Measurements from ENCODE around the gene FAM124B.
A peak's percentile ranks its signal among the peaks of the same experiment; 100 is the strongest.

The FAM124B gene

DNA sequence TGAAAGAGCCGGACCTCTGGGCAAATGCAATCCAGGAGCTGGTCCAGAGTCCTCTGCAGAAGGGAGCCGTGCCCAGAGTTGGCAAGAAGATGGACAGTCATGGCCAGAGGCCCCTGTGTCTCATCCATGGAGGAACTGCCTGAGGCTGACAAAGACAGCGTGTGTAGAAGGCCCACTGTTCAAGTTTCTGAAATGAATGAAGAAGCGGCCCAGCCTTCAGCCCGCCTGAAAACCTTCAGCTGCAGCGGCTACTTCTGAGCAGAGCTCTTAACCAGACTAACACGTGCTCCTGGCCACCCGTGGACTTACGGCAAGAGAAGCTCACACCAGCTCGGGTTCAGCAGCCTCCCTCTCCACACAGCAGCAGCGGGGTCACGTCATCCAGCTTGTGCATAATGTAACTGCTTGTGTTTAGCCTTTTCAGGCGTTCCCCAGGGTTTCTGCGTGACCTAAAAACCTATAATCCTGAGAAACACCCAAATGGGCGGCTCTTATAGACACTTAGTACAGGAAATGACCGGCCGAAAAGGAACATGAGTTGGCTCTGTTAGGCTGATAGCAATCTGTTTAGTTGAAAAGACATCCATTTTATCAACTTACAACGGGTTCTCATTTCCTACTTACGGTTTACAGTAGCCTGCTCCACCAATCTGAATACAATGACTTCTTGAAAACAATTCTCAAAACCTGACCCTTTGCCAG, at the start of gene FAM124B:
FAM124B (minus strand) TSS at position 467 of the 702 bp plus-strand sequence; CDS start at position 128, 339 bp downstream.
- TF ChIP-seq, protein P1, sequence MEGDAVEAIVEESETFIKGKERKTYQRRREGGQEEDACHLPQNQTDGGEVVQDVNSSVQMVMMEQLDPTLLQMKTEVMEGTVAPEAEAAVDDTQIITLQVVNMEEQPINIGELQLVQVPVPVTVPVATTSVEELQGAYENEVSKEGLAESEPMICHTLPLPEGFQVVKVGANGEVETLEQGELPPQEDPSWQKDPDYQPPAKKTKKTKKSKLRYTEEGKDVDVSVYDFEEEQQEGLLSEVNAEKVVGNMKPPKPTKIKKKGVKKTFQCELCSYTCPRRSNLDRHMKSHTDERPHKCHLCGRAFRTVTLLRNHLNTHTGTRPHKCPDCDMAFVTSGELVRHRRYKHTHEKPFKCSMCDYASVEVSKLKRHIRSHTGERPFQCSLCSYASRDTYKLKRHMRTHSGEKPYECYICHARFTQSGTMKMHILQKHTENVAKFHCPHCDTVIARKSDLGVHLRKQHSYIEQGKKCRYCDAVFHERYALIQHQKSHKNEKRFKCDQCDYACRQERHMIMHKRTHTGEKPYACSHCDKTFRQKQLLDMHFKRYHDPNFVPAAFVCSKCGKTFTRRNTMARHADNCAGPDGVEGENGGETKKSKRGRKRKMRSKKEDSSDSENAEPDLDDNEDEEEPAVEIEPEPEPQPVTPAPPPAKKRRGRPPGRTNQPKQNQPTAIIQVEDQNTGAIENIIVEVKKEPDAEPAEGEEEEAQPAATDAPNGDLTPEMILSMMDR (IDR thresholded peaks at IDR 0.05; ENCODE audit: borderline replicate concordance, control extremely low read depth, extremely low read depth, insufficient read depth, missing control alignments): no peak
- no peak for DNase-seq (ENCODE audit: low spot score)
- in situ Hi-C loops (cut with MboI; ENCODE audit: low sequenced_read_pairs, unreplicated experiment): no loop called here

DNA sequence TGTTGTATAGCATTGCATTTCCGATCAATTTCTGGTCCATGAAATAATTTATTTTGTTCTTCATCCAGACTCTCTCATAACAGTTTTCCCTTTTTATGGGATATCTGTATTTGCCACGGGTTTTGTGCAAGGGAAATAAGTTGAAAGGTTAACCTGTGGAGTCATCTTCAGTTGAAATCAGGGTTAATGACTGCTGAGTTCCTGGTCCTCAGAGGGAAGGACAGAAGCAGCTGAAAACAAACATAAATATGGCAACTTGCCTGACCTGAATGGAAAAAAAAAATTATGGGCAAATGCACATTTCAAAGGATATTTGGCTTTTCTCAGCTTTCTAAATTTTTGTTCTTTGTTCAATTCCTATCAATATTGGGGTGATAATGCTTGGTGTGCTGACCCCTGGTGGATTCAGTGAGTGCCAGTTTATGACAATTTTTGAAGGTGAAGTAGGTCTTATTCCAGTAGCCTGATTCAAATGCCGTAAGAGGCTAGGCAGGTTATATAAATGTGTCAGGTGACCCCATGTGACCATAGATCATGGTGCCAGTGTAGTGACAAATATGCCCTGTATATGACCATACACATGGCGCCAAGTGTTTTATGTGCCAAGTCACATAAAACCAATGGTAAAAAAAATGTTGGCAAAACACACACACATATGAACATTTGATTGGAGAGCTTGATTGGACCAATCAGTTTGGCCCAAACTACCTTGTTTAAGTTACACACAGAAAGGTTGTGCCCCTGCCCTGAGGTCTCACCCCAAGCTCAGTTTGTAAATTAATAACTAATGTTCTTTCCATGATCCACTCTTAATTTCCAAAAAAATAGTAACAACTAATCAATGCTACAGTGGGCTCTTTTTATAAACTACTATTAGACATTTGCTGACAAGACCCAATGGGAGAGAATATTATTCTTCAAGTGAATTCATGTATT, 47.6 kb upstream of the FAM124B start:
- TF ChIP-seq, protein P1 (IDR thresholded peaks at IDR 0.05; ENCODE audit: borderline replicate concordance, control extremely low read depth, extremely low read depth, insufficient read depth, missing control alignments): peak; percentile 31
- peak; percentile 33 for DNase-seq (ENCODE audit: low spot score)
- in situ Hi-C loops (cut with MboI; ENCODE audit: low sequenced_read_pairs, unreplicated experiment): no loop called here

DNA sequence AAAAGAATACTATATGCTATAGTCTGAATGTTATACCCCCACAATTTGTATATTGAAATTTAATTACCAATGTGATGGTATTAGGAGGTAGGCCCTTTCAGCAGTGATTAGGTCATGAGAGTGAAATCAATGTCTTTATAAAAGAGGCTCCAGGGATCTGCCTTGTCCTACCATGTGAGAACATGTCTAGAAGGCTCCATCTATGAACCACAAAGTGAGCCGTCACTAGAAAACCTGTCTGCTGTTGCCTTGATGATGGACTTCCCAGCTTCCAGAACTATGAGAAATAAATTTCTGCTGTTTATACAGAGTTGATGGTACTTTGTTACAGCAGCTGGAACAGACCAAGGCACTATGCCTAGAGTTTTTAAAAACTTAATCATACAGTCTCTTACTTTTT, 46.3 kb upstream of the FAM124B start:
- in situ Hi-C loops (cut with MboI; ENCODE audit: low sequenced_read_pairs, unreplicated experiment): no loop called here
- TF ChIP-seq, protein P1 (IDR thresholded peaks at IDR 0.05; ENCODE audit: borderline replicate concordance, control extremely low read depth, extremely low read depth, insufficient read depth, missing control alignments): no peak

GRCh38 chr2:224444783-224445182, 42.9 kb upstream of the FAM124B start:
- no peak for DNase-seq (ENCODE audit: low spot score)
- TF ChIP-seq, protein P1 (IDR thresholded peaks at IDR 0.05; ENCODE audit: borderline replicate concordance, control extremely low read depth, extremely low read depth, insufficient read depth, missing control alignments): no peak
- in situ Hi-C loops (cut with MboI; ENCODE audit: low sequenced_read_pairs, unreplicated experiment): no loop called here

More for the DNA sequence above, 46.3 kb upstream of the FAM124B start:
- no peak for DNase-seq (ENCODE audit: low spot score)

GRCh38 chr2:224444021-224444420, 42.1 kb upstream of the FAM124B start:
- TF ChIP-seq, protein P1 (IDR thresholded peaks at IDR 0.05; ENCODE audit: borderline replicate concordance, control extremely low read depth, extremely low read depth, insufficient read depth, missing control alignments): no peak
- in situ Hi-C loops (cut with MboI; ENCODE audit: low sequenced_read_pairs, unreplicated experiment): no loop called here
- no peak for DNase-seq (ENCODE audit: low spot score)

DNA sequence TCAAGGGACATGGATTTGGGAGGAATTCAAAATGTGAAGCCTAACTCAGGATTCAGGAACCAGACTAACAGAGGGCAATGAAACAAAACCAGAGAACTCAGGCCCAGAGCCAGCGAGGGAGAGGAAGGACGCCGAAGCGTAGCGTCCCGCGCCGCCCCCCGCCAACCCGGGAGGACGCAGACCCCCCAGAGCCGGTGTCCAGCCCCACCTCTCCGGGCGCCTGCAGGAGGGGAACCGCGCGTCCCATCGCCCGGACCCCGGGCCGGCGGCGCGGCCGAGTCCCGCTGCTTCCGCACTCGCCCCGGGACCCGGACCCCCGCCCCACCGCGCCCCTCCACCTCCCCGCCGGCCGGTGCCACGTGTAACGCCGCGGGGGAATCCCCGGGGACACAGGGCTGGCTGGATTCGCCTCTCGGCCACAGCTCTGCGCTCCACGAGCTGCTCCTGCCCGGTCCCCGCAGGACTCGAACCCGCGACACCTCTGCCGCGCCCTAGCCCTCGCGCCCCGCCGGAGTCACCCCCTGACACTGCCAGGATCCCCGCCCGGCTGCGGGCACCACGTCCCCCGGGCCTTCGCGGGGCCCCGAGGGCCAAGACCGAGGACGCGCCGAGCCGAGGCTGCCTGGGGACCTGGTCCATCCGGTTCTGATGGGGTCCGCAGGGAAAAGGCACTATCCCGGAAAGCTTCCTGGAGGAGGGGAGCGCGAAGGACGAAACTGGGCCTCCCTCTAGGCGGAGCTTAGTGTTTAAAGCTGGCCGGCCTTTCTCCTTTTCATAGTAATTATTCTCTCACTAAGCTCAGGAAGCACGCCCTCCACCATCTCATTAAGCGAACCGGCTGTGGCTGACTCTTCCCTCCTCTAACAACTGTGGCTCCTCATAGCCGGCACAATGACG, 40.4 kb upstream of the FAM124B start:
- in situ Hi-C loops (cut with MboI; ENCODE audit: low sequenced_read_pairs, unreplicated experiment): no loop called here
- DNase-seq (ENCODE audit: low spot score): peak; percentile 56
- TF ChIP-seq, protein P1 (IDR thresholded peaks at IDR 0.05; ENCODE audit: borderline replicate concordance, control extremely low read depth, extremely low read depth, insufficient read depth, missing control alignments): no peak
